8988T (cell line): ENCODE data around the gene NPC1L1.
"Not testable (repeated sequence)": the region's sequence is repeated elsewhere in the genome, so short reads cannot be mapped to it uniquely, and the experiment has no call there.

ENCODE experiments used
- DNase-seq: peaks from one replicate; pipeline ENCODE4 v3.0.0; 2011

Gene NPC1L1

GRCh38 chr7:44565795-44566559 lies 24.8 kb upstream of the NPC1L1 start:
- no peak for DNase-seq

- no peak for DNase-seq
Measured at GRCh38 chr7:44565097-44565794, 24.1 kb upstream of the NPC1L1 start.

GRCh38 chr7:44564606-44565005 lies 23.5 kb upstream of the NPC1L1 start:
- DNase-seq: no peak

GRCh38 chr7:44563171-44563679 lies 22.1 kb upstream of the NPC1L1 start:
- no peak for DNase-seq

GRCh38 chr7:44562622-44562962 lies 21.5 kb upstream of the NPC1L1 start:
- not testable (repeated sequence) for DNase-seq

- DNase-seq: no peak
Measured at GRCh38 chr7:44561962-44562621, 21.0 kb upstream of the NPC1L1 start.

- no peak for DNase-seq
Measured at GRCh38 chr7:44561481-44561880, 20.4 kb upstream of the NPC1L1 start.

- DNase-seq: no peak
Measured at GRCh38 chr7:44559485-44559884, 18.4 kb upstream of the NPC1L1 start.

- no peak for DNase-seq
Measured at GRCh38 chr7:44557485-44557884, 16.4 kb upstream of the NPC1L1 start.

- DNase-seq: no peak
Measured at GRCh38 chr7:44555350-44555749, 14.2 kb upstream of the NPC1L1 start.

GRCh38 chr7:44552473-44553005 lies 11.4 kb upstream of the NPC1L1 start:
- DNase-seq: not testable (repeated sequence)

GRCh38 chr7:44549457-44549856 lies 8.3 kb upstream of the NPC1L1 start:
- DNase-seq: no peak

GRCh38 chr7:44548893-44549292 lies 7.8 kb upstream of the NPC1L1 start:
- DNase-seq: no peak

GRCh38 chr7:44547536-44548231 lies 6.6 kb upstream of the NPC1L1 start:
- DNase-seq: no peak

- no peak for DNase-seq
Measured at GRCh38 chr7:44541876-44542610, 913 bp upstream of the NPC1L1 start.

GRCh38 chr7:44540592-44541027 lies 520 bp downstream of the NPC1L1 start:
- DNase-seq: no peak

- DNase-seq: no peak
Measured at GRCh38 chr7:44539669-44540506, 1.2 kb downstream of the NPC1L1 start.

GRCh38 chr7:44538798-44539668 lies 2.1 kb downstream of the NPC1L1 start:
- no peak for DNase-seq

- DNase-seq: no peak
Measured at GRCh38 chr7:44538093-44538797, 2.9 kb downstream of the NPC1L1 start.
